Skin epidermis (tissue), 12 donors: ENCODE data around the gene CCDC187.

Experiments
- H3K27ac ChIP-seq, 21 experiments: fragments of 200-600 bp; sonication (generic) in 11 of 21; one replicate each; pipeline ENCODE4 v1.5.0; 2020; ENCODE audit warnings: mild to moderate bottlenecking in 3 of 21, inconsistent platforms in 2 of 21, moderate library complexity in 2 of 21
- H3K4me3 ChIP-seq, 7 experiments: fragments of 200-600 bp; sonication (generic) in 2 of 7; one replicate each; pipeline ENCODE4 v1.5.0; 2020; ENCODE audit warnings: inconsistent platforms in 2 of 7, mild to moderate bottlenecking in 2 of 7, moderate library complexity in 1 of 7

Gene CCDC187

DNA sequence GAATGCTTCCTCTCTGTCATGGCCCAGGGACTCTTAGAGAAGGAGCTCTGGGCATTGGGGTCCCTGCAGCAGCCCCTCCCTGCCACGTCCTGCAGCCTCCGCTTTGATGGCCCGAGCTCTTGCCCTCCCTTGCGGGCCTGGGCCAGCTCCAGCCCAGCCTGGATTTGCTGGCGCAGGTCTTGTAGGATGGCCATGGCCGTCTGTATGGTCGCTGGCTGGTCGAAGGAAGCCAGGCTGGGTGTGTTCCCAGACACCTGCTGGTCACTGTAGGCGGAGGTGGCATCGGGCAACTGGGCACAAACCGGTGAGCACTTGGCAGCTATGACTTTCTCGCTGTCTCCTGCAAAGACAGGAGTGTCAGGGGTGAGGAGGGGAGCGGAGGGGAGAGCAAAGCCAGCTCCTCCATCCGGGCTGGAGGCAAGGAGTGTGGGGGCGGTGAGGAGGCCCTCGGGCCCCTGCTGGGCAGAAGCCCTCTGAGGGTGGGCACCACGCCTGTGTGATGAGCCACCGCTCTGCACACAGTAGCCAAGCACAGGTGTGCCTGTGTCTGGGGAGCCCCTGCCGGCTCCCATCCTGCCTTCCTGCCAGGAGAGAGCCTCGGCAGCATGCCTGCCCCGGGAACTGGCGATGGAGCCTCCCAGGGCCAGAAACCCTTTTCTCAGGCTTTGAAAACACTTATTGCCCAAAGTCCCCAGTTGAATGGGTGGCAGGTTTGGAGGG lies 12.4 kb downstream of the CCDC187 start:
- Histone ChIP-seq H3K4me3 (no peak overlapping the region), H3K27ac (no peak overlapping the region)

DNA sequence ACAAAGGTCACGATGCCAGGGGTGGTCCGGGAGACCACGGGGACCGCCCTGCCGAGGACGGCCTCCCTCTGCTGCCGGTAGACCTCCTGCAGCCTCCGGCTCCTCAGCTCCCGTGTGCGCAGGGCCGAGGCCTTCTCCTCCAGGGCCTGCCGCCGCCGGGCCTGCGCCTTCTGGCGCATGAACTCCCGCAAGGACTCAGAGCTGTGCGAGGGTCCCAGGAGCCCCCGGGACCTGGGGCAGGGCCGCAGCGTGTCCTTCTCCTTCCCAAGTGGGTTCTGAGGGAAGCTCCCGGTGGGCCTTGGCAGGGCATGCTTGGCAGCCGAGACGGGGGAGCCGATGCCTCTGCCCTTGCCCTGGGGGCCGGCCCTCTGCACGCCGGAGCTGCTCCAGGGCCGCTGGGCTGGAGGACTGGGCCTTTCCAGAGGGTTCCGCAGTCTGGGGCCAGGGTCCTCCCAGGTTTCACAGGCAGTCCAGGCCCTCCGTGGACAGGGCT lies 13.3 kb downstream of the CCDC187 start:
- no peak overlapping the region for H3K4me3 ChIP-seq
- no peak overlapping the region for H3K27ac ChIP-seq

DNA sequence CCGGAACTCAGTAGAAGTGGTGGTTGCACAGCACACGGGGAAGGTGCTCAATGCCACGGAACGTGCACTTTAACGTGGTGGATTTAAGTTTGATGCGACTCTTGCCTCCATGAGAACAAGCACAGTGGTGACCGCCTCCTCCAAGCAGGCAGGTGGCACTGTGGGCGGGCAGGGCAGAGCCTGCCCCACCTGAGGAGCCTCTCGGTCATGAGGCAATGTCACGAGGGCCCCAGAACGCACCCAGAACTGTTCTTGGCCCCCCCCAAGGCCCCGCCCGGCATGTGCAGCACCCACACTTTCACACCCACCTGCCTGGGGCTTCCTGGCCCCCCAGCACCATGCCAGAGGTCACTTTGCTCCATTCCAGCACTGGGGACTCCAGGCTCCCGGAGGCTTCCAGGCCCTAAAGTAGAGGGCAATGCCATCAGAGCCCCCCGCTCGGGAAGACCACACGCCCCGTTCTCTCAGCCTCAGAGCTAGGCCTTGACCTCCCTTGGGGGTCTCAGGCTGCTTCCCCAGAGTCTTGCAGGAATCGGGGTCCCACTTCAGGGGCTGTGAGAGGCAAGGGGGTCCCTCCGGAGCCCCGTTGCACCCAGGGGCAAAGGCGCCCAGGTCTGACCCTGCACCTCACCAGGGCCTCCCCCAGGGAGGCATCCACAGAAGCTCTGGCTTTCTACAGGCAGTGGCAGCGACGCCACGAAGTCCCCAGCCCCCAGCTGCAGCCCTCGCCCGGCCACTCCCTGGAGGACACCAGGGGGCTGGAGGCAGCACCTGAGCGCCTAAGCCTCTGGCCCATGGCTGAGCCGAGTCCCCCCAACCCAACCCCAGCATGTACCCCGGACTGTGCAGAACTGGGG lies 14.0 kb downstream of the CCDC187 start:
- H3K27ac ChIP-seq = no peak overlapping the region
- H3K4me3 ChIP-seq = no peak overlapping the region

DNA sequence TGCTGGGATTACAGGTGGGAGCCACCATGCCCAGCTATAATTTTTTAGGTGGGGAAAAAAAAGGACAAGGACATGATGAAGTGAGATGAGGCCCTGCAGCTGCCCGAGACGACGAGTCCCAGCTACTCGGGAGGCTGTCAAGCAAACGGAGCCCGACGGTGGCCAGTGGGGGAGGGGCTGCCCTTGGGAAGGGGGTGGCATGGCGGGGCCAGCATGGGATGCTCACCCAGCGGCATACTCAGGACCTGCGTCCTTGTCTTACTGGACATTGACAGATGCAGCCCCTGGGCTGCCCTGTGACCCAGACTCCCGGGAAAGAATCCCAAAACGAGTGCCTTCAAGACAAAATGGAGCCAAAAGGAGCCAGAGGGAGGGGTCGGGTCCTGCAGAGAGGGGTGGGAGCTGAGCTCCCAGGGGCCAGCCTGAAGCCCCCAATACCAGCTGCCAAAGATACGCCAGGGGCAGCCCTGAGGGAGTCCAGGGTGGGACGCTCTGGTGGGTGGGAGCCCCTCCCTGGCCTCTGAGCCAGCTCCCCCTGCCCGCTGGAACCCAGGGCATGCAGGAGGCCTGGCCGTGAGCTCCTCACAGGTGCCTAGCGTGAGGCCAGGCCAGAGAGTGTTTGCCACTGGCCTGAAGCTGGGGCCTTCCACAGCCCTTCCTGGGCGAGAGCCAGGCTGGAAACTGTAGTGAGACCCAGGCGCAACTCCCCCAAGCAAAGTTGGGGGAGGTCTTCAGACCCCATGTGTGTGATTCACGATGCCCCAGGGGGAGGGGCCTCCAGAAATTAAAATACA lies 15.7 kb downstream of the CCDC187 start:
- H3K27ac ChIP-seq = no peak overlapping the region
- no peak overlapping the region for H3K4me3 ChIP-seq

DNA sequence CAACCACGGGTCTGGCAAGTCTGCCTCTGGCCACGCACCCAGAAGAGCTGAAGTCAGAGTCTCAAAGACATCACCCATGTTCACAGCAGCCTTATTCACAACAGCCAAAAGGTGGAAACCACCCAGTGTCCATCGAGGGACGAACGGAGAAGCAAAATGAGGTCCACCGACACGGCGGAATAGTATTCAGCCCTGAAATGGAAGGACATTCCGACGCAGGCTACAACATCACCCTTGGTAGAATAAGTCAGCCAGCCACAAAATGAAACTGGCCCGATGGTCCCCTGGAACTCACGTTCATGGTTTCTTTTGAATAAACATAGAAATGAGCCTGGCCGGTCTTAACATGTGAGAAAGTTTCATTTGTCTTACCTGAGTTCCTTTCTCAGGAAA lies 16.9 kb downstream of the CCDC187 start:
- Histone ChIP-seq H3K27ac (no peak overlapping the region), H3K4me3 (no peak overlapping the region)

DNA sequence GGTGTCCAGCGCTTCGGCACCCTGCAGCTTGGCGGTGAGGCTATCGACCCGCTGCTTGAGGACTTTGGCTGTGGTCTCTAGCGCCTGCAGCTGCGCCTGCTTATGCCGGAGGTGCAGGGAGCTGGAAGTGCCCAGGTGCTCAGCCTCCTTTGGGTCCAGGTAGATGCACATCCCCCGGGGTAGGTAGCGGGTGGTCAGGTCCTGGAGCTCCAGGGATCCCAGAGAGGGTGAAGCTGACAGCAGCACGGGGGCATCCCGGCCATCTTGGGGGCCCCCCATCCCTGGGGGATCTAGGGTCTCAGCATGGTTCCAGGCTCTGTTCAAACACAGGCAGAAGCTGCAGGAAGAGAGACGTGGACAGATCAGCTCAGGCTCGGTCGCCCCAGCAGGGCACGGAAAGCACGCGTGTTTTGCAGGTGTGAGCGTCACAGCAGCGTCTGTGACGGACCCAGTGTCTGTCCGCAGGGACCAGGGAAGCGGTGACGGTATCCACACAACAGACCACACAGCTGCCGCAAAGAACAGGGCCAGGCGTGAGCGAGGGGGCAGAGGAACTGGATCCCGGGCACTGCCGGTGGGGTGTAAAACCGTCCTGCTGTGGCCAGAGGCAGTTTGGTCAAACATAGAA lies 17.4 kb downstream of the CCDC187 start:
- no peak overlapping the region for H3K27ac ChIP-seq

DNA sequence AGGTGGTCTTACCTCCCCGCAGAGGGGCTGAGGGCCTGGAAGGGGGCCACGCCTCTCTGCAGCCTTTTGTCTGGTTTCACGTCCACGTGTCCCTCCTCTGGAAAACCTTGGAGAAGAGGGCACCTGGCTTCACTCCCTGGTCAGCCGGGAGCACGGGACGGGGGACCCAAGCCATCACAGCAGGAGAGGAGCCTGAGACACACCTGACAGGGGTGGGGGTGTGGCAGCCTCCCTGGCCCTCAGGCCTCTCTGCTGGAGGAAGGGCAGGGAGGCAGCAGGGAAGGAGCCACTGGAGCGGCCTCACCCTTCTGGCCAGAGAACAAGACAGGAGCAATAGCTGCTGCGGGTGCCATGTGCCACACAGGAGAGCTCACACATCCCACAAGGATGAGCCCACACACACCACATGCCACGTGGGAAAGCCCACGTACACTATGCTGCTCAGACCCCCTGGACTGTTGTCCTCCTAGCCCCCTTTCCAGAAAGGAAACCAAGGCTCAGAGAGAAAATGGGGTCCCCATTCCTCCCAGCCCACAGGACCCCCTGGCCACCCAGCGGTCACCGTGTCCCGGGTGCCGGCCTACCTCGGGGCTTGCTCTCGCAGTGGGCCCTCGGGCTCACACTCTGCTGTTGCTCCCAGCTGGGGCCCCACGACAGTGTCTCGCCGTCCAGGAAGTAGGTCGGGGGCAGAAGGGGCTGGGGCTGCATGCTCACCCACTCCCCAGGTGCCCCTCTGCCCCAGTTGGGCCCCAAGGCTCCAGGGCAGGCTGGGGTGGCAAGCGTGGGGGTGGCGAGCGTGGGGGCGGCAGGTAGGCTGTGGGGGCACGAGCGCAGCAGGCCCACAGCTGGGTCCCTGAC lies 18.2 kb downstream of the CCDC187 start:
- no peak overlapping the region for H3K4me3 ChIP-seq
- H3K27ac ChIP-seq = no peak overlapping the region

More for the DNA sequence above, 17.4 kb downstream of the CCDC187 start:
- H3K4me3 ChIP-seq = no peak overlapping the region

DNA sequence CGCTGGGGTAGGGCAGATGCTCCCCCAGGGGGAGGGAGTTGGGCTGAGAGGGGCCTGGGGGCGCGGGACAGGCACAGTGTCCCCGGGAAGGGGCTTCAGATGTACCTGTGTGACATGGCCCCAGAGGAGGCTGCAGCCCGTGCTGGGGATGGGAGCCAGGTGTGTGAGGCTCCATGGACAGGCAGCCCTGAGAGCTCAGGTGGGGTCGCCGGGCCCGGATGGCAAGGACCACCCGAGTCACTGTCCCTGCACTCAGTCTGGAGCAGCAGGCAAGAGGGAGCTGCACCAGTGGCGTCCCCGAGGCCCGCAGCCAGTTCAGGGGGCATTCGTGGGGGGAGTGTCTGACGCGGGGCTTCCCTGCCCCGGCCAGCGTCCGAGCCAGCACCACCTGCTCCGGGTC lies 18.9 kb downstream of the CCDC187 start:
- Histone ChIP-seq H3K4me3 (no peak overlapping the region), H3K27ac (no peak overlapping the region)

DNA sequence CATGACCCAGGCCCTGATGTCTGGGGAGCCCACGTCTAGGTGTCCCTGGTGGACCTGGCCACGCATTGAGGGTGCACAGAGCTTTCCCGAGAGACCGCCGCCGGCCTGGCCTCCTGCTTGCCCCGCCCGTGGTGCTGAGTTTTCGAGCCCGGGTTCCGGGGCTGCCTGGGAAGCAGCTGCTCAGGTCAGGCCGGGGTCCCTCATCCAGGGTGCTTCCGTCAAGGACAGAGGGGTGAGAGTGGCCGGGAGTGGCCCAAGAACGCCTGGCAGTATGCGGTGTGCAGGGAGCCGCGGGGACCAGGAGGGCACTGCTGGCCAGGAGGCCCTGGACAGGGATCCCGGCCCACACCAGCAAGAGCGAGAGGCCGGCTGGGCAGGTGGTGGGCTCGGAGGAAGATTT lies 19.6 kb downstream of the CCDC187 start:
- Histone ChIP-seq H3K4me3 (no peak overlapping the region), H3K27ac (no peak overlapping the region)

DNA sequence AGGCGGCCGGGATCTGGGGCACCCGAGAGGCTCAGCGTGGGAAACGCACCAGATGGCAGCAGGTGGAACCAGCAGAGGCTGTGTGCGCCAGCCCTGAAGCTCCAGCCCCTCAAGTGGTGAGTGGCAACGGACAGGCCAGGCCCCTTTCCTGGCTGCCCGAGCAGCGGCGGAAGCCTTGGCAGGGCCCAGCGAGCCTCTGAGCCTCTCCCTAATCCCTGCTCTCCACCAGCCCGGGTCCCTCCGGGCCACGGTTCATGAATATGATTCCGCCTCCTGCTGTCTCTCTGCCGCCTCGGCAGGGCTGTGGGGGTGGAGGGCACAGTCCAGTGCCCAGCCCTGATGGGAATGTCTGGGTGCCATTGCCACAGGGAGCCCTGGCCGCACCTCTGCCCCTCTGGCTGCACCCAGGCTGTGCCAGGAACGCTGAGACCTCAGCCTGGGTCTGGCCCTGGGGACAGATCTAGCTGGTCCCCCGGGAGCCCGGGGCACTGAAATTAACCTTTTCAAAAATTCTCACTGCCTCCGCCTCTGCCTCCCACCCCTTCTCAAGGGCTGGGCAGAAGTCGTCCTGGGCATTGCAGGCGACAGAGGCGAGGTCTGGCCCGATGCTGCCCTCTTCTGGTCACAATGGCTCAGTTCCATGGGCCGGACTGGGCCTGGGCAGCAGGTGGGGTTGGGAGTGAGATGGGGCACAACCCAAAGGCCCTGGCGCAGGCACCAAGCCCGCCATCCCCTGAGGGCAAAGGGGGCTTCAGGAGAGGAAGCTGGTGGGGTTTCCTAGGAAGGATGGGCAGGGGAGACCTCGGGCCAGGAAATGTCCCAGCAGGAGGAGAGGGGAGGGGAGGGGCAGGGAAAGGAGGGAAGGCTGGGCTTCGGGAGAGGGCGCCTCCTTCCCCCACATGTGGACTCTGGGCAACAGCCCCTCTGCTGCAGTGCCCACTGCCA lies 20.3 kb downstream of the CCDC187 start:
- H3K27ac ChIP-seq = no peak overlapping the region
- no peak overlapping the region for H3K4me3 ChIP-seq

DNA sequence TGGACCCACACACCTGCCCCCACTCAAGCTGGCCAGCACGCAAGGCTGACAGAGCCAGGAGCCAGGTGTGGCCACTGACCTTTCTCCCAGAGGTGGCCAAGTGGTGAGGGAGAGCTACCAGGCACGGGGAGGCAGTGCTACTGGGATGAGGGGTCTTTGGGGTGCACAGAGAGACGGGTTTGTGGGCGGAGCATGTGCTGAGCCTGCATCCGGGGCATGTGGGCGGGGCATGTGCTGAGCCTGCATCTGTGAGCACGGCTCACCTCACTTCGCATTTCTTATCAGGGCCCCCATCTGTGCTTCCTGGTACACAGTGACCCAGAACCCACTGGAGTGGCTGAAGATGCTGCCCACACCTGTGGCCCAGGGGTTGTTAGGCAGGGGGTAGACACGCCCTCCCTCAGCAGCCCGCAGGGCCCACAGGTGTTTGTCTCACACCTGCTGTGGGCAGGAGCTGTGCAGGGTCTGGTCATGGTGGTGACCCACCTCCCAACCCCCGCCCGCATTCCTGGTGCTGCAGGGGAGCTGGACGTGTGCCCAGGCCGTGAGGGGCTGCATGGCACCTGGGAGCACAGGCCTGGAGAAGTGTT lies 21.5 kb downstream of the CCDC187 start:
- Histone ChIP-seq H3K27ac (no peak overlapping the region), H3K4me3 (no peak overlapping the region)

DNA sequence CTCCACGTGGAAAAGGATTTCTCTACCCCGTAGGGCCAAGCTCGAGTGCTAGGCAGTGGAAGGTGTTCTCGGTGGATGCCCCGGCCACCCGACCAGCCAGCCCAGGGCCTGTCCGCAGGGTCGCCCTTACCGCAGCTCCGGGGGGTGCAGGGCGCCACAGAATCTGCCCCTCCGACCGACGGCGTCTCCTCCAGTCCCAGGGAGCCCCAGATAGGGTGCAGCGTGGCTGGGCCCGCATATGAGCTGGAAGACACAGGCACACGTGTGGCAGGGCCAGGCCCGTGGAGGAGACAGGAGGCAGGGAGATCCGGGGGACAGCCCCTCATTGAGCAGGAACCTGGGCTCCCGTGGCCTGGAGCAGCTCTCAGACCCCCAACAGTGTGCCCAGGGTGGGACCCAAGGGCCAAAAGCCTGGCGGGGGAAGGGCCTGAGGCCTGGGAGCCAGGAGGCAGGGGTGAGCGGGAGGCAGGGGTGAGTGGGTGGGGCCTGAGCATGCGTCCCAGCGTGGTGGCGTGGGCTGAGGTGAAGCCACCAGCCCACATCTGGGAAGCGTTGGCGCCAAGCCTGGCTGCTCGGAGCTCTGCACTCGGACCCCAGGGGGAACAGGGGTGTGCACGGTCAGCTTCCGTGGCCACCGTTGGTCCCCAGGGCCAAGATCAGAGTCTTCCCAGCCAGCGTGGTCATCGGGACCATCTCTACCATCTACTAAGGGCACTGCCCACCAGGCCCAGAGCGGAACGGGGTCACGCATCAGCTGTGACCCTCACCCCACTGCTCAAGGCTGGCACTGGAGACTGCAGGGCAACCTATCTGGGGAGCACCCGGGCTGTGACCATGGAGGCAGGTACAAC lies 22.2 kb downstream of the CCDC187 start:
- no peak overlapping the region for H3K4me3 ChIP-seq
- no peak overlapping the region for H3K27ac ChIP-seq

DNA sequence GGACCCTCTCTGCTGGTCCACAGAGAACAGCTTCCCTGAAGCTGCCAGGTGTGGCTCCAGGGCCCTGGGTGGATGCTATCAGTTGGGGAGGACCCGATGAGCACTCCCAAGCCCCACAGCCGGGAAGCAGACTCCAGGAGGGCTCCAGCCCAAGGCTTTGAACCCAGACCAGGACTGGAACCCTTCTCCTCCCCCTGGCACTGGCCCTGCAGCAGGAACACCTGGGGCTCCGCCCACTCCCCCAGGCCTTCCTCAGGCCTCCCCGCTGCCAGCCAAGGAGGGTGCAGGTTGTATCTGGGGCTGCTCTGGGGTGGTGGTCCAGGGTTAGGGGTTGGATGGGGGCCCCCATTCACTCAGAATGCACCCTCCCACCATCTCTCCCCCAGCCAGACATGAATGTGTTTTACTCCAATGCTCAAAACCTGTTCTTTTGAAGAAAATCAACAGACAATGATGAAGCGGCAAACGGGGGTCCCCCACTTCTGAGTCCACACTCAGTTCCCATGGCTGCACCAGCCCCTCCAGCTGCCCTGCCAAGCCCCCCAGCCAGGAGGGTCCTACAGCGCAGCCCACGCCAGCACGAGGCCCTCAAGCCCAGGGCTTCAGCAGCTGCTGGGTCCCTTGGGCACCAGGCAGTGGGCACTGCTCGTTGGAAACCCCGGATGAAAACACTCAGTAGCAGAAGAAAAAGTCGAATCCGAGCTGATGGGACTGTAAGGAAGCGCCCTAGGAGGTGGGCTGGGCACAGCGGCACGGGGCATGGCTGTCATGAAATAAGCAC lies 23.2 kb downstream of the CCDC187 start:
- Histone ChIP-seq H3K27ac (no peak overlapping the region), H3K4me3 (no peak overlapping the region)

DNA sequence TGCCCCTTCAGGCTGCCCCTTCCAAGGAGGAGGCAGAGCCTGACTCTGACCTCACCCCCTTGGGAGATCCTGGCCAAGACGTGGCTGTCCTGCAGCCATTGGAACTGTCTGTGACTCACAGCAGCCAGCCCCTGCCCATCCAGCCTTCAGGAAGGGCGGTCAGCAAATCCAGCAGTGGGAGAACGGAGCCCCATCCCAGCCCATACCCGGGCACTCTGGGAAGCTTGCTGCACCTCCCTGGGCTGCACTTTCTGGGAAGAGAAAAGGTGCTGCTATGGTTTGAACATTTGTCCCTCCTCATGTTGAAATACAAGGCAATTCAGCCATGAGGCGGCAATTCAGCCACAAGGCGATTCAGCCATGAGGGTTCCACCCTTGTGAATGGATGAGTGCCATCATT lies 24.4 kb downstream of the CCDC187 start:
- no peak overlapping the region for H3K27ac ChIP-seq
- no peak overlapping the region for H3K4me3 ChIP-seq

DNA sequence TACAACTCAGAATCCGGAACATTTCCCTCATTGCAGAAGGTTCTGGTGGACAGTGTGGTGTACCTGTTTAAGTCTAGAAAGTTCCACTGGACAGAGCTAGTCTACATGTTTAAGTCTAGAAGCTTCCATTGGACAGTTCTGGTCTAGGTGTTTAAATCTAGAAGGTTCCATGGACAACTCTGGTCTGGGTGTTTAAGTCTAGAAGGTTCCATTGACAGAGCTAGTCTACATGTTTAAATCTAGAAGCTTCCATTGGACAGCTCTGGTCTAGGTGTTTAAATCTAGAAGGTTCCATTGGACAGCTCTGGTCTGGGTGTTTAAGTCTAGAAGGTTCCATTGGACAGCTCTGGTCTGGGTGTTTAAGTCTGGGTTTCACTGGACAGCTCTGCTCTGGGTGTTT lies 25.0 kb downstream of the CCDC187 start:
- Histone ChIP-seq H3K4me3 (no peak overlapping the region), H3K27ac (no peak overlapping the region)

DNA sequence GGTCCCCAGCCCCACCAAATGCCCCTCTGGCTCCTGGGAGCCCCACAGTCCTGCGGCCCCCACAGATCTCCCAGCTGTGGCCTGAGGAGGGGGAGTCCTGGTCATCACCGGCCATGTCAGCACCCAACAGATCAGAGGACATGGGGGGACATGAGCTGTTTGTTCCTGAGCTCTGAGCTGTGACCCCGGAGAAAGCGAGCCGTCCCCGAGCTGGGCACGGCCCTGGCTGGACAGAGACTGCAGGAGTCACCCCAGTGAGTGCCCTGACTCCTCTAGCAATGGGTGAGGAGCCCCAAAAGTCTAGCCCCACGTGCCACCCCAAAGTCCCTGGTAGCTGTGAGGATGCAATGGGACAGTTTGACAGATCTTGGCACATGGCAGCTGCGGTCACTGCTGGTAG lies 25.7 kb downstream of the CCDC187 start:
- Histone ChIP-seq H3K4me3 (no peak overlapping the region), H3K27ac (no peak overlapping the region)
